Activated CD4-positive, alpha-beta T cell treated with anti-CD3 and anti-CD28 coated beads, Interleukin-2, amount 10 ng/mL, durations not matched to agents 24 days and 14 days (primary cell): Measurements from ENCODE around the gene SLC31A1. TPM values are rescaled to one million over a fixed set of nuclear protein-coding genes. Genes with fewer than 3 reads are reported as not detected.
"Not testable (repeated sequence)": the region's sequence is repeated elsewhere in the genome, so short reads cannot be mapped to it uniquely, and the experiment has no call there.

Experiments
- DNase-seq: peaks from one replicate; pipeline ENCODE4 v3.0.0; 2022
- H3K27ac Mint-ChIP-seq: one replicate; pipeline ENCODE4 v1.8.0; 2022; ENCODE audit warnings: mild to moderate bottlenecking, mixed read lengths
- H3K27me3 Mint-ChIP-seq: one replicate; pipeline ENCODE4 v1.8.0; 2022; ENCODE audit warnings: mixed read lengths
- H3K36me3 Mint-ChIP-seq: one replicate; pipeline ENCODE4 v1.8.0; 2022; ENCODE audit warnings: low read depth, mild to moderate bottlenecking, mixed read lengths
- H3K4me1 Mint-ChIP-seq: one replicate; pipeline ENCODE4 v1.8.0; 2021; ENCODE audit warnings: mixed read lengths
- H3K4me3 Mint-ChIP-seq: one replicate; pipeline ENCODE4 v1.8.0; 2022; ENCODE audit warnings: mild to moderate bottlenecking, moderate library complexity, mixed read lengths
- H3K9me3 Mint-ChIP-seq: one replicate; pipeline ENCODE4 v1.8.0; 2021; ENCODE audit warnings: mixed read lengths
- intact Hi-C: fragments of 100-400 bp; cut with micrococcal nuclease; formaldehyde crosslinking; loops from one replicate; pipeline ENCODE4 v1.15.1; 2023
- total RNA-seq: library from RNA; stranded (reverse); gene quantifications from 2 replicates; pipeline ENCODE4 v1.2.3, GENCODE V29; 2022

Gene SLC31A1
- total RNA-seq, 1 donor from 2014 or later: 20.0 TPM

GRCh38 chr9:113290052-113290607 lies 68.8 kb downstream of the SLC31A1 start:
- no peak overlapping the region for H3K27ac Mint-ChIP-seq
- H3K36me3 Mint-ChIP-seq: peaks cover 60% of the 10 kb centered on the region
- intact Hi-C loops: no loop called here
- H3K4me3 Mint-ChIP-seq: no peak overlapping the region
- no peaks in the 10 kb centered on the region for H3K27me3 Mint-ChIP-seq
- no peaks in the 10 kb centered on the region for H3K9me3 Mint-ChIP-seq
- H3K4me1 Mint-ChIP-seq: peaks cover 7% of the 10 kb centered on the region
- DNase-seq: no peak

DNA sequence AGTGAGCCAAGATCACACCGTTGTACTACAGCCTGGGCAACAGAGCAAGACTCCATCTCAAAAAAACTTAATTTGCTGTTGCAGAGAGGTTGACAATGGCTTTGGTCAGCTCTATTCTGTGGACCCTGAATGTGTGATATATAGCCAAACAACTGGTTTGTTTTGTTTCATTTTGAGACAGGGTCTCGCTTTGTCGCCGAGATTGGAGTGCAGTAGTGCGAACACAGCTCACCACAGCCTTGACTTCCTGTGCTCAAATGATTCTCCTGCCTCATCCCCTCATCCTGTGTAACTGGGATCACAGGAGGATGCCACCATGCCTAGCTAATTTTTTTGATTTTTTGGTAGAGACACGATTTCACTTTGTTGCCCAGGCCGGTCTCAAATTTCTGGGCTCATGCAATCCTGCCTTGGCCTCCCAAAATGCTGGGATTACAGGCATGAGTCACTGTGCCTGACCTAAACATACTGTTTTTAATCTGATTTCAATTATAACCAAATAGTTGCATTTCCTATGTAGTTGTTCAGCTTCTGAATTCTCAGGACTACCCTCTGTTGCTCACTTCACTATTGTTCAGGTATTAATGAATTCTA lies 72.0 kb downstream of the SLC31A1 start:
- H3K27me3 Mint-ChIP-seq: no peaks in the 10 kb centered on the region
- no peaks in the 10 kb centered on the region for H3K9me3 Mint-ChIP-seq
- peaks cover 39% of the 10 kb centered on the region for H3K36me3 Mint-ChIP-seq
- no peak overlapping the region for H3K4me3 Mint-ChIP-seq
- peaks cover 7% of the 10 kb centered on the region for H3K4me1 Mint-ChIP-seq
- no peak for DNase-seq
- intact Hi-C loops: no loop called here
- H3K27ac Mint-ChIP-seq: no peak overlapping the region

DNA sequence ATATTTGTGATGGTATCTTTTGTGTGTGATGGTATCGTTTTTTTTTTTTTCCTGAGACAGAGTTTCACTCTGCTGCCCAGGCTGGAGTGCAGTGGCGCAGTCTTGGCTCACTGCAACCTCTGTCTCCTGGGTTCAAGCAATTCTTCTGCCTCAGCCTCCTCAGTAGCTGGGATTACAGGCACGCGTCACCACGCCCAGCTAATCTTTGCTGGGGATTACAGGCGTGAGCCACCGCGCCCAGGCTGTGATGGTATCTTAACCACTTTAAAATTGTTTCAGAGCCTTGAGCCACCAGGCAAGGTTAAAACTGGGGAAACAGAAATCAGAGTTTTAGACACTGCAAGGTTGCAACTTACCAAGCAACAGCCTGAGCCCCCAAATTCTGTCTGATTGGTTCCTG lies 74.9 kb downstream of the SLC31A1 start:
- H3K4me3 Mint-ChIP-seq, DNase-seq, H3K27ac Mint-ChIP-seq, H3K9me3 Mint-ChIP-seq, intact Hi-C loops, H3K4me1 Mint-ChIP-seq, H3K27me3 Mint-ChIP-seq: not testable (repeated sequence)
- H3K36me3 Mint-ChIP-seq: peaks cover 17% of the 10 kb centered on the region

GRCh38 chr9:113296796-113297558 lies 75.6 kb downstream of the SLC31A1 start:
- intact Hi-C loops: no loop called here
- no peak for DNase-seq
- Mint-ChIP-seq H3K36me3 (peaks cover 10% of the 10 kb centered on the region), H3K27me3 (peaks cover 9% of the 10 kb centered on the region), H3K27ac (no peak overlapping the region), H3K4me3 (no peak overlapping the region), H3K9me3 (no peaks in the 10 kb centered on the region), H3K4me1 (peaks cover 2% of the 10 kb centered on the region)

DNA sequence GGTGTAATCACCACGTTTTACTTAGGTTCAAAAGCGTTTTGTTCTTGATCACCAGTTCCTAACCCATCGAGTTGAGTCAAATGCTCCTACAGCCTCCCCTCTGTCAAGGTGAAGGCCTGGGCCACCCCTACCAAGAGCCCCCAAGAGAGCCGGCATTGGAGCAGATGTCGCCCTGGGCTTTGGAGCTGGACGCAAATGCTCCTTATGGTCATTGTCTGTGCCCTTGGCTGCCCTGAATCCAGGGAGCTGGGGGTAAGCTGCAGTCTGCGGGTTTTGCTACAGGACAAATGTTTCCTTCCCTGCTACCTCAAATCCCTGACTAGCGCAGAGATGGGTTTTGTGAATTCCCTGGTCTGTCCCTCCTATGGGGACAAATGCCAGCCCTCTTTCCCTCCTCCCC lies 77.0 kb downstream of the SLC31A1 start:
- Mint-ChIP-seq H3K4me1 (peaks cover 2% of the 10 kb centered on the region), H3K4me3 (no peak overlapping the region), H3K36me3 (peaks cover 4% of the 10 kb centered on the region), H3K9me3 (no peaks in the 10 kb centered on the region), H3K27ac (no peak overlapping the region), H3K27me3 (peaks cover 13% of the 10 kb centered on the region)
- intact Hi-C loops: no loop called here
- no peak for DNase-seq

DNA sequence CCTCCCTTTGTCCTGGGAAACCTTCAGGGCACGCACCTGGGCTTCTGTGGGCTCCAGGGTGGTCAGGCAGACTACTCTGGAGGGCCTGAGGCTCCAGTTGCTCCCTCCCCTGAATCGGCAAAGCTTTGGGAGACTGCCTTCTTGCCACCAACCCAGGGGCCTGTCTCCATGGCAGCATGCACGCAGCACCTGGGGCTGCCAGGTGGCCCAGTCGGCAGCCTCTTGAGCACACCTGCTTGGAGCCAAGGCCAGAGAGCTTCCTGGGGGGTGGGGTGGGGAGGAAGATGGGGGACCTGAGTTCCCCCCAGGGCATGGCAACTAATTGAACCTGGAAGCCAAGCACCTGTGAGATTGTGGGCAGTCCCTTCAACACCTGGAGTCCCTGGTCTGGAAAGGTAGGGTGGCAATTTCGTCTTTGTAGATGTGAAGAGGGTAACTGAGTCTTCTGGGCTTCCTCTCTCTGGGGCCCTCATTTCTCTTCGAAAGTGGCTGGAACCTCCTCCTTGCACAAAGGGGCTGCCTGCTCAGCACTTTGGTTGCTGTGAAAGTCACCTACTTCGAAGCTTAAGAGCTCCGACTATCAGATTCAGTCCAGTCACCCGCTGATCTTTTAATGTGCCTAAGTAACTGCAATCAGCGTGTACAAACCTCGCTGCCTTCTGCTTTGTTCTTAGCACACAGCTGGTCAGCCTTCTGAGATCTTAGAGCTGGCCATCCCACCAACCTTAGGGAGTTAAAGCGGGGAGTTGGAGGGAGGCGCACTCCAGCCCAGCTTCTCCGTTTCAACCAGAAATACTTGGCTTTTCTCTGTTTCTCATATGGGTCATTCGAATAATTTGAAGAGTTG lies 77.8 kb downstream of the SLC31A1 start:
- H3K4me1 Mint-ChIP-seq: peaks cover 2% of the 10 kb centered on the region
- intact Hi-C loops: no loop called here

DNA sequence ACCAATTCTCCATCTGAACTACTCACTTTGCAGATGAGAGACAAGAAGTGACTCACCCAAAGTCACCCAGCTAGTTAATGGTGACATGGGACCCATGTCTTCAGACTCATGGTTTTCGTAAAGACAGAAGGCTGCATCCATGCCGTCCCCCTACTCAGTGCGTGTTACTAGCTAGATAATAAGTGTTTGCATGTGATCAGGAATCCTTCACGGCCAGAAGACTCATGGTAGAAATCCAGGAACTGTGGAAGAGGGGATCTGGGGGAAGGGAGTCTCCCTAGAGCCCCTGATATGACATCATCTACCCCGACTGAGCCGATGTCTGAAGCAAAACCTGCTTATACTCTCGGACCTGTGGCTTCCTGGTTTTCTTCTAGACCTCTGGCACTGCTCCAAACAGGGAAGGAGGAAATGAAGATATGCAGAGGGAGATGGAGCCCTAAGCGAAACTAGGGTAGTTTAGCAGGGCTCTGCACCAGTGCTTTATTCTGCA lies 78.5 kb downstream of the SLC31A1 start:
- Mint-ChIP-seq H3K36me3 (peaks cover 3% of the 10 kb centered on the region), H3K4me1 (peaks cover 2% of the 10 kb centered on the region), H3K9me3 (no peaks in the 10 kb centered on the region), H3K27ac (no peak overlapping the region), H3K4me3 (no peak overlapping the region), H3K27me3 (peaks cover 16% of the 10 kb centered on the region)
- intact Hi-C loops: no loop called here
- DNase-seq: no peak

More for the DNA sequence above, 77.8 kb downstream of the SLC31A1 start:
- peaks cover 13% of the 10 kb centered on the region for H3K27me3 Mint-ChIP-seq
- no peak for DNase-seq
- no peaks in the 10 kb centered on the region for H3K9me3 Mint-ChIP-seq
- no peak overlapping the region for H3K4me3 Mint-ChIP-seq
- peaks cover 4% of the 10 kb centered on the region for H3K36me3 Mint-ChIP-seq
- no peak overlapping the region for H3K27ac Mint-ChIP-seq

- intact Hi-C loops: no loop called here
- H3K4me1 Mint-ChIP-seq: no peaks in the 10 kb centered on the region
- no peak overlapping the region for H3K4me3 Mint-ChIP-seq
- H3K27me3 Mint-ChIP-seq: peaks cover 17% of the 10 kb centered on the region
- no peaks in the 10 kb centered on the region for H3K36me3 Mint-ChIP-seq
- no peaks in the 10 kb centered on the region for H3K9me3 Mint-ChIP-seq
- no peak for DNase-seq
- no peak overlapping the region for H3K27ac Mint-ChIP-seq
Measured at GRCh38 chr9:113301548-113301947, 80.2 kb downstream of the SLC31A1 start.

DNA sequence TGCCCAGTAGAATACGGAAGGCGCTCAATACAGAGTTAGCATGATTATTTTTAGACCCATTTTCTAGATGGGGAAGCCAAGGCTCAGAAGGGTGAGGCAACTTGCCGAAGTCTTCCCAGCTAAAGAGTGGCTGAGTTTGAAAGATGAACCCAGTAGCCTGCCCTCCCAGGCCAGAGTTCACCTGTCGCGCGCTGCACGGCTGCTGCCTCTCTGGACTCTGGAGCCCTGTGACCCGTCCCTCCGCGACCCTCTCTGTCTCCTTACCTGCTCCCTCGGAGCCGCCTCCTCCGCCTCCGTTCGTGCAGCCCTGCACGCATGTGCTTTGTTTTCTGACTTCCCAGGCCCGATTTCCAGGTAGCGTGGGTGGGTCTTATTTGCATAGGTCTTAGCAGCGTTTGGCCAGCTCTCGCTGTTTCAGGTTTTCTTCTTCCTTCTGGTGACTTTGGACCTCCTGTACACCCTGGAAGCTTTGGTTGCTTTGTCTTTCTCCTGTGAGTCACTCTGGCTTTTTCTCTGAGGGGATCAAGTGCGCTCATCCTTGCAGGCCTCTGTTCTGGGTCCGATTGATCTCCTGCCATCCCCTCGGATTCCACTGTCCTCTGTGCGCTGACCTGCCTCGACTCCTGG lies 81.6 kb downstream of the SLC31A1 start, which contains the start of gene RNF183:
Gene RNF183, minus strand, starts transcription at position 585 of the 627 bp plus-strand sequence. CDS start 5,192 bp downstream, outside the sequence.
- Mint-ChIP-seq H3K27ac (no peak within 1 kb of the TSS), H3K9me3 (no peaks in the 10 kb centered on the region), H3K36me3 (no peaks in the 10 kb centered on the region), H3K4me1 (no peaks in the 10 kb centered on the region), H3K4me3 (no peak within 1 kb of the TSS), H3K27me3 (peaks cover 17% of the 10 kb centered on the region)
- intact Hi-C loops: no loop called here
- no peak for DNase-seq

- Mint-ChIP-seq H3K4me3 (no peak overlapping the region), H3K27me3 (peaks cover 8% of the 10 kb centered on the region), H3K9me3 (no peaks in the 10 kb centered on the region), H3K4me1 (peaks cover 2% of the 10 kb centered on the region), H3K27ac (no peak overlapping the region), H3K36me3 (no peaks in the 10 kb centered on the region)
- intact Hi-C loops: no loop called here
- DNase-seq: no peak
Measured at GRCh38 chr9:113306566-113306965, 85.2 kb downstream of the SLC31A1 start.

DNA sequence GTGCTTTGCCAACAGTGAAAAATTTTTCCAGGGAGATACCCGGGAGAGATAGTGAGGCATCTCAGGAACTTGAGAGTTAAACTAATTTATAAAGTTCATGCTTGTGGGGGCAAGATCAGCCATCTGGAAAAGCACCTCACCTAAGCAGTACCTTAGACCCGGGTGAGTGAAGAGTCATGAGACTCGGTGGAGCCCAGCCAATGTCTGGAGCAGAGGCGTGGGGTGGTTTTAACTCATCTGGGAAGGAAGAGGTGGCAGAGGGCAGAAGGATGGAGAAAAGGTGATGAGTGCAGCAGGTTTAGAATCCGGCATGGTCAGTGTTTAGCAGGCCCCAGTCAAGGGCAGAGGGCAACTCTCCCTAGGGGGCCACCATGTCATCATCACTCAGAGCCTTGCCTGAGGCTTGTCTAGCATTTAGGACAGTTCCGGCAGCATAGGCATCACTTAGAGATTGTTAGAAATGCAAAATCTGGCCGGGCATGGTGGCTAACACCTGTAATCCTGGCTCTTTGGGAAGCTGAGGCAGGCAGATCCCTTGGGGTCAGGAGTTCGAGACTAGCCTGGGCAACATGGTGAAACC lies 86.1 kb downstream of the SLC31A1 start:
- H3K27ac Mint-ChIP-seq: no peak overlapping the region
- intact Hi-C loops: no loop called here
- DNase-seq: no peak
- peaks cover 2% of the 10 kb centered on the region for H3K4me1 Mint-ChIP-seq
- no peak overlapping the region for H3K4me3 Mint-ChIP-seq
- H3K27me3 Mint-ChIP-seq: peaks cover 4% of the 10 kb centered on the region
- no peaks in the 10 kb centered on the region for H3K9me3 Mint-ChIP-seq
- no peaks in the 10 kb centered on the region for H3K36me3 Mint-ChIP-seq

GRCh38 chr9:113309204-113309813 lies 88.0 kb downstream of the SLC31A1 start:
- DNase-seq: peak; percentile 79
- peaks cover 3% of the 10 kb centered on the region for H3K27me3 Mint-ChIP-seq
- intact Hi-C loops: loop anchor here (1.0 kb wide), 3 partner anchors 92 to 349 kb away; partner anchors contain the start of gene ALAD
- H3K4me3 Mint-ChIP-seq: no peak overlapping the region
- no peaks in the 10 kb centered on the region for H3K36me3 Mint-ChIP-seq
- H3K9me3 Mint-ChIP-seq: no peaks in the 10 kb centered on the region
- H3K4me1 Mint-ChIP-seq: peaks cover 2% of the 10 kb centered on the region
- no peak overlapping the region for H3K27ac Mint-ChIP-seq
